Stimulated activated CD8-positive, alpha-beta memory T cell treated with anti-CD3 and anti-CD28 coated beads, Interleukin-12 subunit alpha, Interleukin-12 subunit beta, amount 100 ng/mL, for 1 hour (primary cell): ENCODE measurements around the gene PET100.

Experiments
- DNase-seq: peaks from one replicate; pipeline ENCODE4 v3.0.0-alpha.2; 2020; ENCODE audit warnings: low read depth

The PET100 gene

GRCh38 chr19:7679771-7680605 is 50.4 kb downstream of the PET100 start:
- no peak for DNase-seq

- peak; percentile 68 for DNase-seq
Observed at GRCh38 chr19:7680606-7681339, 51.2 kb downstream of the PET100 start, which contains the start of gene TRAPPC5. TSS of gene TRAPPC5 (plus strand) at chr19:7680833. CDS start at chr19:7682254, 1,421 bp downstream.
